Common myeloid progenitor, CD34-positive (primary cell): ENCODE data around the gene ATP2B2.

ENCODE experiments used
- CTCF ChIA-PET: fragments of 350-600 bp; sonication (Branson Sonifier 250); formaldehyde crosslinking; loops from one replicate; lab custom pipeline; 2021; ENCODE audit warnings: antibody characterized with exemption; lab: Charles Lee
- POLR2A ChIA-PET: fragments of 350-600 bp; sonication (Branson Sonifier 250); formaldehyde crosslinking; loops from one replicate; lab custom pipeline; 2021; ENCODE audit warnings: antibody characterized with exemption; lab: Charles Lee
- DNase-seq, 3 donors: peaks; one replicate each; pipeline versions ENCODE4 v3.0.0 to v3.0.0-alpha.2; 2013
- H3K27ac ChIP-seq, 2 experiments: 1 replicate in 1 of 2; 2 replicates in 1 of 2; pipeline ENCODE4 v1.7.0; 2013; ENCODE audit warnings: inconsistent platforms in 2 of 2, low read length in 2 of 2, mild to moderate bottlenecking in 2 of 2, low read depth in 1 of 2, moderate library complexity in 1 of 2; ENCODE audit not compliant: severe bottlenecking in 2 of 2, insufficient read depth in 1 of 2, poor library complexity in 1 of 2
- H3K27me3 ChIP-seq, 5 experiments: replicated peaks in 2 of 5; 1 replicate in 3 of 5; 2 replicates in 2 of 5; pipeline versions ENCODE4 v1.6.1 to v1.7.0; 2013; ENCODE audit warnings: low read length in 4 of 5, mild to moderate bottlenecking in 2 of 5, moderate library complexity in 2 of 5, inconsistent platforms in 1 of 5; ENCODE audit not compliant: insufficient read depth in 5 of 5, control insufficient read depth in 4 of 5
- H3K36me3 ChIP-seq, 4 experiments: 1 replicate in 2 of 4; 2 replicates in 2 of 4; pipeline versions ENCODE4 v1.6.1 to v1.7.0; 2013; ENCODE audit warnings: low read length in 3 of 4, control low read depth in 1 of 4, mild to moderate bottlenecking in 1 of 4; ENCODE audit not compliant: control insufficient read depth in 4 of 4, insufficient read depth in 4 of 4
- H3K4me1 ChIP-seq, 4 experiments: 1 replicate in 3 of 4; 2 replicates in 1 of 4; pipeline versions ENCODE4 v1.6.1 to v1.7.1; 2013; ENCODE audit warnings: low read length in 3 of 4, mild to moderate bottlenecking in 3 of 4, control low read depth in 1 of 4, inconsistent platforms in 1 of 4, moderate library complexity in 1 of 4; ENCODE audit not compliant: control insufficient read depth in 4 of 4, insufficient read depth in 4 of 4; ENCODE audit errors: control extremely low read depth in 1 of 4
- H3K4me3 ChIP-seq, 7 experiments: 1 replicate in 4 of 7; 2 replicates in 3 of 7; pipeline versions ENCODE4 v1.5.1 to v1.7.0; 2013; ENCODE audit warnings: mild to moderate bottlenecking in 7 of 7, low read length in 6 of 7, moderate library complexity in 6 of 7, inconsistent platforms in 2 of 7, low read depth in 2 of 7, control low read depth in 1 of 7; ENCODE audit not compliant: insufficient read depth in 4 of 7, control insufficient read depth in 1 of 7; ENCODE audit errors: extremely low read depth in 1 of 7
- H3K9me3 ChIP-seq, 5 experiments: 1 replicate in 4 of 5; 2 replicates in 1 of 5; pipeline versions ENCODE4 v1.6.1 to v1.7.1; 2013; ENCODE audit warnings: low read length in 4 of 5, mild to moderate bottlenecking in 2 of 5, inconsistent platforms in 1 of 5, low read depth in 1 of 5, moderate library complexity in 1 of 5; ENCODE audit not compliant: control insufficient read depth in 4 of 5, insufficient read depth in 2 of 5; ENCODE audit errors: control extremely low read depth in 1 of 5
- whole genome bisulfite sequencing: methylation state at CpG from one replicate; pipeline ENCODE4 v1.1.5; 2013; ENCODE audit not compliant: insufficient coverage; 5-methylcytosine and 5-hydroxymethylcytosine counted together

The ATP2B2 gene

GRCh38 chr3:10482631-10483363 is 22.6 kb downstream of the ATP2B2 start:
- H3K36me3 ChIP-seq: no peaks in the 10 kb centered on the region
- H3K4me3 ChIP-seq: no peak overlapping the region
- CTCF ChIA-PET: interaction anchor here (0.8 kb wide), 1 partner anchor 257 kb away, joined by 3 read pairs; no protein-coding TSS in a partner anchor
- 96% methylated on average over 8 of the region's 13 CpGs for WGBS
- POLR2A ChIA-PET: no interaction called here
- H3K27ac ChIP-seq: no peak overlapping the region
- no peaks in the 10 kb centered on the region for H3K27me3 ChIP-seq
- no peak for DNase-seq
- peaks cover 0 to 9% (median 6%) of the 10 kb centered on the region in 5 experiments for H3K9me3 ChIP-seq
- no peaks in the 10 kb centered on the region for H3K4me1 ChIP-seq

GRCh38 chr3:10480871-10481378 is 24.5 kb downstream of the ATP2B2 start:
- CTCF ChIA-PET: no interaction called here
- Histone ChIP-seq H3K27ac (no peak overlapping the region), H3K4me3 (no peak overlapping the region), H3K9me3 (peaks cover 0 to 9% (median 6%) of the 10 kb centered on the region in 5 experiments), H3K36me3 (no peaks in the 10 kb centered on the region), H3K4me1 (no peaks in the 10 kb centered on the region), H3K27me3 (no peaks in the 10 kb centered on the region)
- DNase-seq: no peak
- WGBS: 89% methylated on average over 4 of the region's 4 CpGs
- POLR2A ChIA-PET: no interaction called here

DNA sequence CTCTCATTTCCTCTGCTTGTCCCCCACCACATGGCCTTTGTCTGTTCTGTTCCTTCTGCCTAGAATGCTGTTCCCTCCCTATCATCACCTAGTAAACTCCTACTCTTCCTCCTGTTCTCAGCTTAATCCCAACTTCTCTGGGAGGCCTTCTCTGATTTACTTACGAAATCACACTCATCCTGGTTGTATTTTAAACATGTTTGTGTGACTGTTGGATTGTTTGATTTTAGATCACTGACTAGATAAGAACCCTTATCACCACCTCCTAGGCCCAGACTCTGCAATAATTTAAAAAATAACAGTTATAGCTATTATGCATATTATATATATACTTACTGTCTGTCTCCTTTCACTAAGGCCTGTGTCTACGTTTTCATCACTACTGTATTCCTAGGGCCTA is 26.1 kb downstream of the ATP2B2 start:
- CTCF ChIA-PET: no interaction called here
- peaks cover 0 to 2% (median 0%) of the 10 kb centered on the region in 5 experiments for H3K27me3 ChIP-seq
- no peak for DNase-seq
- no peak overlapping the region for H3K4me3 ChIP-seq
- H3K9me3 ChIP-seq: peaks cover 0 to 9% (median 6%) of the 10 kb centered on the region in 5 experiments
- H3K36me3 ChIP-seq: no peaks in the 10 kb centered on the region
- no peaks in the 10 kb centered on the region for H3K4me1 ChIP-seq
- POLR2A ChIA-PET: no interaction called here
- no peak overlapping the region for H3K27ac ChIP-seq
- WGBS: no CpG with 5 or more reads among the region's 2 CpGs

DNA sequence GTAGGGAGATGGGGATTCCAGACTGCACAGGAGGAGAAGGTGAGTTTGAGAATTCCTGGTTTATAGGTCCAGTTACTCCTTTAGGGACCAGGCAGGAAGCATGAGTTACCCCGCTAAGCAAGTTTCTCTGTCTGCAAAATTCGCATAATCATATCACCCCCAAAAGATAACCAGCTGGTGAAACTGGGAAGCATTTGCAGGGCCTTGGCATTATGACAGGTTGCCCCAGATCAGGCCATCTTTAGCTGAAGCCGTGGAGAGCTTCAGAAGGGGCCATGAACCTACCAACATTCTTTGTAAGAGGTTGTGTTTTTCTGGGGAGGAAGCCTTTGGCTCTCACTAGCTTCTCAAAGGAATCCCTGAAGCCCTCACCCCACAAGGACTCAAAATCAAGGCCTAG is 29.4 kb downstream of the ATP2B2 start:
- peaks cover 0 to 21% (median 2%) of the 10 kb centered on the region in 5 experiments for H3K27me3 ChIP-seq
- peaks cover 0 to 4% (median 1%) of the 10 kb centered on the region in 4 experiments for H3K4me1 ChIP-seq
- POLR2A ChIA-PET: no interaction called here
- no peak overlapping the region for H3K27ac ChIP-seq
- no peak overlapping the region for H3K4me3 ChIP-seq
- no peak for DNase-seq
- peaks cover 0 to 9% (median 6%) of the 10 kb centered on the region in 5 experiments for H3K9me3 ChIP-seq
- CTCF ChIA-PET: no interaction called here
- WGBS: 75% methylated on average over 3 of the region's 3 CpGs
- H3K36me3 ChIP-seq: no peaks in the 10 kb centered on the region

DNA sequence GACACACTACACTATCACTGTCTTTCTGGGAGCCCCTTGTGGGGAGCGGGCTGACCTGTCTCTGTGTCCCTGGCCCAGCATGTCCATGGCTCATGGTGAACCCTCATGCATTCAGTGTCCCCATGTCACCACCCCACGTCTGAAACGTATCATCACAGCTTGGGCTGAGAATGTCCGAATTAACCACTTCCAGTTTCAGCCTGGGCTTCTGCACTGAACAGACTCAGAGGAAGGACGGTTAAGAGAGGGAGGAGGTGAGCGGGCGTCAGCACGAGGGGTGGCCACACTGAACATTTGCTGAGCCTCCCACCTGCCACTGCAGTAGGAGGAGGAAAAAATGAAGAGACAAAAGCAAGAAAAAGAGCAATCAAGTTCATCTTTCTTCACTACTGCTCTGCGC is 30.5 kb downstream of the ATP2B2 start:
- Histone ChIP-seq H3K4me3 (no peak overlapping the region), H3K27ac (no peak overlapping the region), H3K9me3 (peaks cover 0 to 9% (median 6%) of the 10 kb centered on the region in 5 experiments), H3K27me3 (peaks cover 0 to 32% (median 5%) of the 10 kb centered on the region in 5 experiments), H3K36me3 (no peaks in the 10 kb centered on the region), H3K4me1 (peaks cover 0 to 4% (median 1%) of the 10 kb centered on the region in 4 experiments)
- CTCF ChIA-PET: no interaction called here
- DNase-seq: no peak
- POLR2A ChIA-PET: no interaction called here
- 60% methylated on average over 3 of the region's 9 CpGs for WGBS

GRCh38 chr3:10474275-10474646 is 31.1 kb downstream of the ATP2B2 start:
- ChIA-PET CTCF (no interaction called here), POLR2A (no interaction called here)
- no peak for DNase-seq
- no peak overlapping the region for H3K27ac ChIP-seq
- H3K4me1 ChIP-seq: peaks cover 0 to 4% (median 1%) of the 10 kb centered on the region in 4 experiments
- no peak overlapping the region for H3K4me3 ChIP-seq
- H3K27me3 ChIP-seq: peaks cover 0 to 38% (median 9%) of the 10 kb centered on the region in 5 experiments
- H3K36me3 ChIP-seq: no peaks in the 10 kb centered on the region
- peaks cover 0 to 9% (median 6%) of the 10 kb centered on the region in 5 experiments for H3K9me3 ChIP-seq
- 78% methylated on average over 5 of the region's 5 CpGs for WGBS

- ChIA-PET POLR2A (no interaction called here), CTCF (no interaction called here)
- Histone ChIP-seq H3K9me3 (peaks cover 0 to 4% (median 2%) of the 10 kb centered on the region in 5 experiments), H3K4me1 (peaks cover 0 to 4% (median 1%) of the 10 kb centered on the region in 4 experiments), H3K36me3 (no peaks in the 10 kb centered on the region), H3K4me3 (no peak overlapping the region), H3K27me3 (peaks cover 0 to 38% (median 9%) of the 10 kb centered on the region in 5 experiments), H3K27ac (no peak overlapping the region)
- no peak for DNase-seq
- WGBS: 80% methylated on average over 7 of the region's 7 CpGs
Measured at GRCh38 chr3:10473581-10474274, 31.7 kb downstream of the ATP2B2 start.
